Lower lobe of right lung (tissue), 2 donors: ENCODE data around the gene ST3GAL2. TPM values are rescaled to one million over a fixed set of nuclear protein-coding genes. Genes with fewer than 3 reads are reported as not detected.

Experiments
- ATAC-seq, 2 donors: fragments of 200-7000 bp; cut with Tn5 transposase; one replicate each; pipeline ENCODE4 v1.9.1; 2020 to 2022; ENCODE audit warnings: mild to moderate bottlenecking in 2 of 2, moderate library complexity in 2 of 2
- DNase-seq: peaks from one replicate; pipeline ENCODE4 v3.0.0-alpha.2; 2020
- H3K27ac ChIP-seq: fragments of 200-600 bp; one replicate; pipeline ENCODE4 v1.8.0; 2022
- H3K27me3 ChIP-seq: fragments of 200-600 bp; one replicate; pipeline ENCODE4 v1.8.0; 2022; ENCODE audit warnings: low read depth
- H3K36me3 ChIP-seq: fragments of 200-600 bp; one replicate; pipeline ENCODE4 v1.8.0; 2022; ENCODE audit warnings: mild to moderate bottlenecking
- H3K4me1 ChIP-seq: fragments of 200-600 bp; one replicate; pipeline ENCODE4 v1.8.0; 2022
- H3K4me3 ChIP-seq: fragments of 200-600 bp; one replicate; pipeline ENCODE4 v1.8.0; 2022; ENCODE audit warnings: mild to moderate bottlenecking
- H3K9me3 ChIP-seq: fragments of 200-600 bp; one replicate; pipeline ENCODE4 v1.8.0; 2022
- CTCF ChIP-seq: fragments of 200-600 bp; IDR thresholded peaks from one replicate; pipeline ENCODE4 v1.8.0; 2022; ENCODE audit warnings: antibody characterized with exemption, mild to moderate bottlenecking
- intact Hi-C: fragments of 100-400 bp; cut with DNase I; formaldehyde crosslinking; loops from one replicate; pipeline ENCODE4 v1.11.0; 2022
- total RNA-seq: library from RNA; stranded (reverse); fragmentation: NEBNext Ultra II Directional; extraction: Animal tissue kit (Norgen Biotek cat#: 25700); gene quantifications from one replicate; pipeline ENCODE4 v1.2.1, GENCODE V29; 2021
- donor health status: DM: no; HTN: yes; CAD: no; lungs with severe emphysema.

Gene ST3GAL2
- total RNA-seq, 1 donor from 2014 or later, result 31.8 TPM

DNA sequence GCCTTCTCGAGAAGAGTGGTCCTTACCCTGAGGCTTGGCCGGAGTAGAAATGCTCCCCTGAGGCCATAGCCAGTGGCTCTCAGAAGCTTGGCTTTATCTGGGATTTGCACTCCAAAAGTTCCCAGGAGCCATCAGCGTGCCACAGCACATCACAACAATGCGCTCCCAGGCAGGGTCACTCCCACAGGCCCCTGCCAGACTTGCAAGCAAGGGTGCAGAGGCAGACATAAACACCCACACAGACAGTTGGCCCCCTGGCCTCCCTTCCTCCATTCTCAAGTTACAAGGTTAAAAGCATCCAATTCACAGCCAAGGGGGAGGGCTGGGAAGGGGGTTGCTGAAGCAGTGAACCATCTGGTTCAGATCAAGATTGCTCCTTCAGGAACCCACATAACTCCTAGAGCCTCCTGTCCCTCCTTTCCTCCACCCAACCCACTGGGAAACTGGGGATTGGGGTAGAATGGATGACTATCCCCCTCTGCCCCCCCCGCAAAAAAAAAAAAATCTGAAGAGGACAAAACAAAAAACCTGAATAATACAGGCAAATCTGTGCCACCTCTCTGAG lies 1.8 kb downstream of the ST3GAL2 start:
- ATAC-seq, result no peak
- intact Hi-C loops, result no loop called here

GRCh38 chr16:70434484-70435260 lies 4.2 kb downstream of the ST3GAL2 start:
- DNase-seq, result no peak
- no peak for ATAC-seq
- no peaks in the 10 kb centered on the region for H3K36me3 ChIP-seq
- H3K9me3 ChIP-seq, result no peaks in the 10 kb centered on the region
- no peaks in the 10 kb centered on the region for H3K27me3 ChIP-seq
- intact Hi-C loops, result no loop called here
- peaks cover 68% of the 10 kb centered on the region for H3K4me1 ChIP-seq
- no peak for TF ChIP-seq CTCF
- no peak overlapping the region for H3K4me3 ChIP-seq
- H3K27ac ChIP-seq, result no peak overlapping the region

More for the DNA sequence above, 1.8 kb downstream of the ST3GAL2 start:
- DNase-seq, result no peak
- Histone ChIP-seq H3K36me3 (no peaks in the 10 kb centered on the region), H3K9me3 (no peaks in the 10 kb centered on the region), H3K4me1 (peaks cover 48% of the 10 kb centered on the region), H3K4me3 (peak overlapping the region; percentile 81), H3K27ac (no peak overlapping the region), H3K27me3 (no peaks in the 10 kb centered on the region)
- no peak for TF ChIP-seq CTCF

DNA sequence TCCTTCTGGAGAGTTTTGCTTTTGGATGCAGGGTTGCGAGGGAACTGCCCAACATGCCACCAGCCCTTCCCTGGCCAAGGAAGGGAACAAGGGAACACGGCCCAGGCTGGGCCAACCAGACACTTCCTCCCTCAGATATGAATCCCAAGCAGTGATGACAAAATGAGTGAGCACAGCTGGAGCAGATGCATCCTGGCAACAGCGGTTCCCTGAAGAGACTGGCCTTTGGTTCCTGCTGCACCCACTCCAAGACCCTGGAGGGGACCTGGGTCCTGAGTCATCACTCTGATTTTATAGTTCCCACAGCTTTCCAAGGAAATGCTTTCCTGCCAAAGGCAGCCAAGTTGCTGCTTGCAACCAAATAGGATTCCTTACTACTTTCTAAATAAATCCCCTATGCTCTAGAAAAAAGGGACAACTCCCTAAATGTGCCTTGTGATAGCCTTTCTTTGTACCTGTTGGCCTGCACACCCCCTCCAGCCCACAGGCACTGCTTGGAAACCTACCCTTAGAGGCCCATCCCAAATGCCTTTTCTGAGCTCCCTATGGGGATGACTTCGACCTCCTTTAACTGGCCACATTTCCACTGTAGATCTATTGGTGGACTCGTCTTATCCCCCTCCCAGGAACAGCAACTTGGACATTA lies 5.3 kb downstream of the ST3GAL2 start:
- Histone ChIP-seq H3K4me1 (peaks cover 75% of the 10 kb centered on the region), H3K27ac (peak overlapping the region; percentile 68), H3K27me3 (no peaks in the 10 kb centered on the region), H3K9me3 (no peaks in the 10 kb centered on the region), H3K36me3 (no peaks in the 10 kb centered on the region), H3K4me3 (no peak overlapping the region)
- intact Hi-C loops, result no loop called here
- no peak for TF ChIP-seq CTCF
- no peak for DNase-seq
- ATAC-seq, result peak in 1 of 2 donors; percentile 29

GRCh38 chr16:70432723-70433457 lies 6.0 kb downstream of the ST3GAL2 start:
- H3K27me3 ChIP-seq, result no peaks in the 10 kb centered on the region
- no peak for ATAC-seq
- H3K36me3 ChIP-seq, result no peaks in the 10 kb centered on the region
- intact Hi-C loops, result no loop called here
- H3K4me3 ChIP-seq, result peak overlapping the region; percentile 16
- peaks cover 80% of the 10 kb centered on the region for H3K4me1 ChIP-seq
- peak; percentile 60 for DNase-seq
- TF ChIP-seq CTCF, result no peak
- peak overlapping the region; percentile 68 for H3K27ac ChIP-seq
- H3K9me3 ChIP-seq, result no peaks in the 10 kb centered on the region

- no peak for TF ChIP-seq CTCF
- no peaks in the 10 kb centered on the region for H3K9me3 ChIP-seq
- H3K27ac ChIP-seq, result peak overlapping the region; percentile 68
- H3K27me3 ChIP-seq, result no peaks in the 10 kb centered on the region
- intact Hi-C loops, result no loop called here
- H3K4me3 ChIP-seq, result no peak overlapping the region
- ATAC-seq (no peak), DNase-seq (no peak)
- no peaks in the 10 kb centered on the region for H3K36me3 ChIP-seq
- H3K4me1 ChIP-seq, result peaks cover 80% of the 10 kb centered on the region
These were observed 6.6 kb downstream of the ST3GAL2 start for GRCh38 chr16:70432356-70432722.
